Adrenal gland (tissue), 5 donors: ENCODE measurements around the gene TESPA1.

Experiments
- CTCF ChIP-seq, 6 experiments: fragments of 450-650 bp in 4 of 6; fragments of 200-600 bp in 2 of 6; sonication (generic) in 1 of 6; IDR thresholded peaks; 1 replicate in 5 of 6; 2 replicates in 1 of 6; pipeline versions ENCODE4 v1.5.1 to v1.8.0; 2016 to 2021; ENCODE audit warnings: antibody characterized with exemption in 6 of 6, mild to moderate bottlenecking in 2 of 6, moderate library complexity in 1 of 6
- POLR2A ChIP-seq, 2 donors: fragments of 450-650 bp; IDR thresholded peaks; one replicate each; pipeline ENCODE4 v1.6.1; 2017; ENCODE audit warnings: antibody characterized with exemption in 2 of 2, mild to moderate bottlenecking in 2 of 2, moderate library complexity in 1 of 2
- donor health status: DM: no; HTN: no; CAD: no.

- TF ChIP-seq CTCF (IDR thresholded peaks at IDR 0.05) = no peak
- no peak for TF ChIP-seq POLR2A (IDR thresholded peaks at IDR 0.05)
These were observed 40.9 kb upstream of the TESPA1 start for GRCh38 chr12:55025508-55025907.
